GM21526 (cell line): ENCODE measurements around the gene SNAPC2.
"Not testable (repeated sequence)": the region's sequence is repeated elsewhere in the genome, so short reads cannot be mapped to it uniquely, and the experiment has no call there.

Experiments
- ATAC-seq: cut with Tn5 transposase; IDR thresholded peaks from one replicate; pipeline ENCODE4 v1.9.1; 2021; ENCODE audit warnings: moderate library complexity; ENCODE audit not compliant: unreplicated experiment, low FRiP score

Gene SNAPC2

DNA sequence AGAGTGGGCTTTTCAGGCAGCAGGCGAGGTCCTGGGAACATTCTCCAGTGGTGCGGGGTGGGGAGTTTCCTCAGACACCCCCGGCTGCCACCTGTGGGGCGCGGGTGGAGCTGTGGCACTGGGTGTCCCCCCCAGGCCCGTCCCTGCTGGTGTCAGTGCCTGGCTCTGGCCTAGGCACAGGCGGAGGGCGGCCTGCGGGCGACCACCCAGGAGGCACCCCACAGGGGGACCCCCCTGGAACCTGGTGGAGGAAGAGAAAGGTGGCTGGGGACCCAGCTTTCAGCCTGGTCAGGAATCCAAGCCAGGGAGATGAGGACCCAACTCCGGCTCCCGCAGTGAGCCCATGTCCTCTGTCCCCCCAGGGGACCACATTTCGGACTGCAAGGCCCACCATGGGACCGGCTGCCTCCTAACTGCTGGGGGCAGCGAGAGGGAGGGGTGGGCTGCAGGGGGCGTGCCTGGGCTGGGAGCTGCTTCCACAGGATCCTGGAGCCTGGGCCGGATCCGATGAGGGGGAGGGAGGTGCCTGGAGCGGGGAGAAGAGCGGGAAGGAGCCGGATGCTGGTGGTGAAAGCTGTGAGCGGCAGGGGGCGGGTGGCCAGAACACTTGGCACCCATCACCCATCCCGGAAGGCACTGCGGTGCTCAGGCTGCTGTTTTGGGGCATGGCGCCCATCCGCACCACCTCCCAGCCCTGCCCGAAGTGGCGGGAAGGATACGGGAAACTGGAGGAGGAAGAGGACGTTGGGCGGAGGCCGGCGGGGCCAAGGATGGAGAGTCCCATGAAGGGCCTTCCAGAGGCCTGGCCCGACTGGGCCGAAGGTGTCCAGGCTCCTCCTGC lies 11.3 kb downstream of the SNAPC2 start:
- ATAC-seq = no peak

DNA sequence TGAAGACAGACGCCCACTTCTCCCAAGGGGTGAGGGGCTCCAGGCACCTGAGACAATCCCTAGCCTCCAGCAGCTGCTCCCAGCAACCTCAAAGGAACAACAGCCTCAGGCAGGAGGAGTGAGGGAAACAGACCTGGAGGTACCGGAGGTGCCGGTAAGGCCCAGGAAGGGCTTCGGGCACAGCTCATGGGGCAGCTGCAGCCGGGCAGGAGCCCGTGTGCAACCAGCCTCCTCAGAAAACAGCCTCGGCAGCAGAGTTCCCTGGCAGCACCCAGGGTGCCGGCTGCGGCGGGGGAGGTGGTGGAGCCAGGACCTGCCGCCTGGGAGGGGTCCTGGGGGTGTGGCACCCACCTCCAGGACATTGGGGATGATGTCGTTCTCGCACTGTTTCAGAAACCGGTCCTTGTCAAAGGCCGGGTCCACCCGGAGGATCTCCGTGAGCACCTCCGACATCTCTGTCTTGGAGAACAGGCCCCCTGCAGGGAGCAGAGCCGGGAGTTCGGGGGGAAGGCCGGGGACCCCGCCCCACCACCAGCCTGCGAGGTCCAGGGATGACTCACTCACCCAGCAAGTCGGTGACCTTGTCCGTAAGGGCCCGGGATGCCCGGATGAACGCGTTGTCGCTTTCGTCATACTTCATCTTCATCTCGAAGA lies 12.3 kb downstream of the SNAPC2 start:
- ATAC-seq = no peak

DNA sequence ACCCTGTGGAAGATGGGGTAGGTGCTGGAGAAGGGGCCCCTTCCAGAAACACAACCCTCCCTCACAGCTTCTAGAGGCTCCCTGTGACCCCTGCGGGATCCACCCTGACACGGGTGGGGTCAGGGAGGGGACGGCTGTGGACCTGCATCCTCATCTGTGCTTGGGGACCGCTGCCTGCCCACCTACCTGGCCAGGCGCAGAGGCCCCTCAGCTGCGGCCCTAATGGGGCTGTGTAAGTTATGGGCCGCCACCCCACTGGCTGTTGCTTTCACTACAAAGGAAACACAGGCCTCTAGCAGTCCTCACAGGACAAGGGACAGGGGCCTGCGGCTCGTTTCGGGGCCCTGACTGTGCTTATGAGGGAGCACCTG lies 12.8 kb downstream of the SNAPC2 start:
- ATAC-seq = no peak

DNA sequence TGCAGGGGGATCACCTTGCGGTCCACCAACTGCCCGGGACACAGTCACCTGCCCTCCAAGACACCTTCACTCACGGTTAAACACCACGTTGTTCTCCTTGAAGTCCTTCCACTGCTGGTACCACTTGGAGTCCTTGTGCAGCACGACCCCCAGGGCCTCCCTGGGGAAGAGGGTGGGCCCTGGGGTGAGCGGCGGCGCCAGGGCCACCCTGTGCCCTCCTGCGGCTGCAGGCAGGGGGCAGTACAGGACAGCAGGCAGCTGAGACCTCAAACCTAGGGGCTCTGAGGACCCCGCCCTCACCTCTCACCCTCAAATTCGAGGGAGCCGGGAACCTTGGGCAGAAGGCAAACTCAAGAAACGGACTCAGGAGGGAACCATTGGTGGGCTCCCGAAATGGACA lies 13.3 kb downstream of the SNAPC2 start:
- no peak for ATAC-seq

DNA sequence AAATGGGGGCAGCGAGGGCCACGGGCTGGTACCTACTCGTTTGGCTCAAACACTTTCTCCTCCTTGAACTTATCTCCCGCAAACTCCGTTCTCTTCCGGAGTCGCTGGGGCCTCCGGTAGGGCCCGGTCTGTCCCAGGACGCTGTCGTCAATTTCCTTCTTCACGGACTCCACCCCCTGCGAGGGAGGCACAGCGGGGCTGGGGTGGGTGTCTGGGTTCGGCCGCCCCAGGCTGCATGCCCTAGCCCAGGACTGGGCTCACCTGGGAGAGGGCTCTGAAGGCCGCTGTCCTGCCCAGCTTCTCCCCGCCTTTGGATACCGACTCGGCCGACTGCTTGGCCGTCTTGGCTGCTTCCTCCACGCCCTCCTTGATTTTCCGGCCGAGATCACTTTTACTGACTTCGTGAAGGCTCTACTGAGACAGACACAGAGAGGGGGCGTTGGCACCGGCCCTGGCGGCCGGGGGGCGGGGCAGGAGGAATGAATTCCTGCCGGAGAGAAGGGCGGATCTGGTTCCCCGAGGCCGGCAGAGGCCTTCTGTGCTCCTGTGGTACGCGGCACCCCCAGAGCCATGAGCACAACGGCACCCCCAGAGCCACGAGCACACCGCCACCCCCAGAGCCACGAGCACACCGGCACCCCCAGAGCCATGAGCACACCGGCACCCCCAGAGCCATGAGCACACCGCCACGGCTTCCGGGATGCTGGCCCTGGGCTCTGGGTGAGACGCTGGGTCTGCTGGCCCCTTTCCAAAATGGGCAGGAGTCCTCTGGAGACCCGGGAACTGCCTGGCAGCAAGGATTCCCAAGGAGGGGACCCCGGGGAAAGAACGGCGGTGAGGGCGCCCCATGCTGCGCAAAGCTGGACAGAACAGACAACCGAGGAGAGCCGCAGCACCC lies 13.9 kb downstream of the SNAPC2 start:
- ATAC-seq = no peak

DNA sequence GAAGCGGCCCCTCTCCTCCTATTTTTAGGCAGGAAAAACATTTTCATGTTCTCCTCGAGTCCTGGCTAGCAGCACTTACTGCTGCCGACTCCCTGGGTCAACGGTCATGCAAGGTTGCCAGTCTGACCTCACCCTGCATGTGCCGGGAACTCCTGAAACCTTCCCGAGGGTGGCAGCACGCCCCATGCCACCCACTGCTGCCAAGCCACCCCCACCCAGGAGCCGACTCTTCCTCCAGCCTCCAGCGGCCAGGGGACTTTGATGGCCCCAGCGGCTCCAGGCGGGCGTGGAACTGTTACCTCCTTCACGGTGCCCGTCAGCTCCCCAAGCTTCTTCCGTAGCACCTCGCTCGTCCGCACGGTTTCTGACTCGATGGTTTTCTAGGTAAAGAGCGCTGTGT lies 14.6 kb downstream of the SNAPC2 start:
- no peak for ATAC-seq

DNA sequence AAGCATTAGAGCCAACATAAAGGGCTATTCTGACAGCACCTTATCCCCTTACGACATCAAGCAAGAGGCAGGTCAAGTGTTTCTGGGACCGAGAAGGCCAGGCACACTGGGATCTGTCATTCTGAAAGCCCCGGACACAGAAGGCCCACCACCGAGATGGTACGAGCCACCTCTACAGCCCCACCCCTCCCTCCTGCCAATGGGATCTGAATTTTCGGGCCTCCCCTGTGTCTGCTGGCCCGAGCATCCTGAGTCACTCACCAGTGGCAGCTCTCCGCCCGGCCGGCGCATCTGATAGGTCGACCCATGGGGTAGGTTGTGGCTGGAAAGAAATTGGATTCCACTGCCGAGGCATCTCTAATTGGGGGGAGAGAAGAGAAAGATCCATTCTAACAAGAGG lies 20.7 kb downstream of the SNAPC2 start:
- ATAC-seq = no peak

DNA sequence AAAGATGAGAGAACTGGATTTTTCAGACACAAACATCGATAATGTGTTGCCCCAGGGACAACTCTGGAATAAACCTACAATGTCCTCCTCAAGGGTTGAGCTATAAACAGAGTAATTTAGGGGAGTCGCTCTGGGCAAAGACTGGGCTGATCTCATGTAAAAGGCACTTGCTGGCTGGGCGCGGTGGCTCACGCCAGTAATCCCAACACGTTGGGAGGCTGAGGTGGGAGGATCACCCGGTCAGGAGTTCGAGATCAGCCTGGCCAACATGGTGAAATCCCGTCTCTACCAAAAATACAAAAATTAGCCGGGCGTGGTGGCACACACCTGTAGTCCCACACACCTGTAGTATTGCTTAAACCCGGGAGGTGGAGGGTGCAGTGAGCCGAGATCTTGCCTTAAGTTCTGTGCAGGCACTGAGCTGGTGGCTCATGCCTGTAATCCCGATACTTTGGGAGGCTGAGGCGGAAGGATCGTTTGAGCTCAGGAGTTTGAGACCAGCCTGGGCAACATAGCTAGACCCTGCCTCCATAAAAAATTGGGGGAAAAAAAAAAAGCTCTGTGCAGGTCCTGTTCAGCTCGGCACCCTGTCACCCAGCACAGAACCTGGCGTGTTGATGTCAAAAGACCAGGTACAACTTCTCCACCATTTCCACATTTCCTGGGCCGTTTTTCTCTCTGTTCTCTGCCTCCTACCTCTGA lies 21.9 kb downstream of the SNAPC2 start:
- no peak for ATAC-seq

DNA sequence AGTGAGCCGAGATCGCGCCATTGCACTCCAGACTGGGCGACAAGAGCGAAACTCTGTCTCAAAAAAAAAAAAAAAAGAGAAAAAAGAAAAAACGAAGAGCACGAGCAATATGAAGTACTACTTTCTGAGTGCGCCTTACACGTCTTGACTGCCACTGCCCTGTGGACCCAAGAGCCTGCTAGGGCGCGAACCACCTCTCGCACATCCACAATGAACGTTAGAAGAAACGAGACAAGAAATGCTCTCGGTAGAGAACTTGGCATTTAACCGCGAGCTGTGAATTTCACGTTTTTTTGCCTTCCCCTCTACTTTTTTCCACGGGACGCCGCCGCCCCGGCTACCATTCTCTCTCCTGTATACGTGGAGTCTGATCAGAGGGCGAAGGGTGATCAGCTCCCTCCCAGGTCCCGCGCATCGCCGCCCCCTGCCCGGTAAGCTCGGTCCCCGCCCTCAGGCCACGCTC lies 22.9 kb downstream of the SNAPC2 start:
- no peak for ATAC-seq

DNA sequence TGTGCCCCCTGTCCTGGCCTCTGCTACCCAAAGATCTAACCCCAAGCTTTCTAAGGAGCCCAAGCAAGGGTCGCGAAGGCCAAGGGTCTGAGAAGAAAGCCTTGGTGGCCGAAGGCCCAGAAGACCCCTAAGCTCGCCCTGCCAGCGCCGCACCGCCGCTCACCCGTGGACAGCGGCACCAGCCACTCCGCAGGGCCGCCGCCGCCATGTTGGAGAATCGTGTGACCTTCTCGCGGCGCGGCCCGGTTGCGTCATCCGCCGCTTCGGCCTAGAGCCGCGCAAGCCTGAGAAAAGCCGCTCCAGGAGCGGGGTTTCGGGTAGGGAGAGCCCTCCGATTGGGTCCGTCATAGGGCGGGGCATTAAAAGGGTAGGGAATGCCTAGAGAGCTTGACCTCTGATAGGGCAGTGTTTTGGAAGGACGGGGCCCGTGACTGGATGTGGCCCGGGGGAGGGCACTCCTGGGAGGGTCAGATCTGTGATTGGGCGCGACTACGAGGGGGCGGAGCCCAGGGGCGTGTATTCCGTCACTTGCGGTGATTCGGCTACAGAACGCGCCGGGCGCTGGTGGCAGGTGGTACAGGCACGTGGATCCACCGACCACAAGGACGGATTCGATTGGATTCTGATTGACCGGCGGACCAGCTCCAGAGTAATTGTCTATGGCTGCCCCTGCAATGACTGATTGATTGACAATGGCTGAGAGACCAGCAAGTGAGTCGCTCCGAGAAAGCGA lies 23.5 kb downstream of the SNAPC2 start, which contains the start of gene TIMM44:
TIMM44 (minus strand) TSS at position 223 of the 733 bp plus-strand sequence; CDS start at position 208, 15 bp downstream.
- peak; percentile 83 for ATAC-seq

DNA sequence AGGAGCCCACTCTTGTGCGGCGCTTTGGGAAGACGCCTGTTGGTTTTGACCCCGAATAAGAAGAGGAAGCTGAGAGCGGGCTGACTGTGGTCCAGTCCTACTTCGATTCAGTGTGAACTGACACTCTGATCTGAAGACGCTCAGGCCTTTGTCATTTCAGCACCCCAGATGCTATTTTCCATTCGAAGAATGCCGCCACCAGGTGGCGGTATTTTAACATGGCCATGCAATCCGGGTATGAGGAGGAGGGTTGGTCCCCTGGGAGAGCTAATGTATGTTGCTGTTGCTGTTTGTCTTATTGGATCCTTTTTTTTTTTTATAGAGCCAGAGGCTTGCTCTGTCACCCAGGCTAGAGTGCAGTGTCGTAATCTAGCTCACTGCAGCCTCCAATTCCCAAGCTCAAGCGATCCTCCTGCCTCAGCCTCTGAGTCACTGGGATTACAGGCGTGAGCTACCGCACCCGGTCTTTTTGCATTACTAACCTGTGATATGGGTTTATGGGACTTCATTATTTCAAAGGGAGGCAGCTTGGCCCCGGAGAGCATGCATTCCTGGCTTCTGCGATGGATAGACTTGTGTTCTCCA lies 24.1 kb downstream of the SNAPC2 start:
- peak; percentile 27 for ATAC-seq

DNA sequence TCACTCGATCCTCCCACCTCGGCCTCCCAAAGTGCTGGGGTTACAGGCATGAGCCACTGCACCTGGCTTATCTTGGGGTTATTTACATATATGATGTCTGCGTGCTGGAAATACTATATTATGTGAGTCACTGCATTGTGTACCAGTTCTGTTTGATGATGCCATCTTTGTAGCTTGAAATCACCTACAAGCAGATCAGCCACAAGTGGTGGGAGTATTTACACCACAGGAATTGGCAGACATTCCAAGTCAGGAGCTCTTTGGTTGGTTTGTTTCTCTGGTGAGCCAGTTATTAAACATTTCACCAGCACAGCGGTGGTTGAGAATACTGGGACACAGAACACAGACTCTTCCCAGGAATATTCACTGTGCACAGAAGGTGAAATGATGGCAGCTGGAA lies 27.8 kb downstream of the SNAPC2 start:
- no peak for ATAC-seq

DNA sequence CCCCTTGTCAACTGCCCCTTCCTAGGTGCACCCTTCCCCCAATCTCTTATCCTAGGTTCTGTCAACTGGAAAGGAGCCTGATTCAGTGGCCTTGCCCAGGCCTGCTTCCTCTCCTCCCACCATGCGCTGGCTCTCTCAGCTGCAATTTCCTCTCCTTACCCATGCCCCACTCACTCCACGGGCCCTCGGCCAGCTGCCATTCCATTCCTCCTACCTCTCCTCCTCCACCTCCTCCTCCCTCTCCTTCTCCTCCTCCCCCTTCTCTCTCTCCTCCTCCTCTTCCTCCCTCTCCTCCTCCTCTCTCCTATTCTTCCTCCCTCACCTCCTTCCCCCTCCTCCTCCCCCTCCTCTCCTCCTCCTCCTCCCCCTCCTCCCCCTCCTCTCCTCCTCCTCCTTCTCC lies 32.9 kb downstream of the SNAPC2 start:
- ATAC-seq = no peak

DNA sequence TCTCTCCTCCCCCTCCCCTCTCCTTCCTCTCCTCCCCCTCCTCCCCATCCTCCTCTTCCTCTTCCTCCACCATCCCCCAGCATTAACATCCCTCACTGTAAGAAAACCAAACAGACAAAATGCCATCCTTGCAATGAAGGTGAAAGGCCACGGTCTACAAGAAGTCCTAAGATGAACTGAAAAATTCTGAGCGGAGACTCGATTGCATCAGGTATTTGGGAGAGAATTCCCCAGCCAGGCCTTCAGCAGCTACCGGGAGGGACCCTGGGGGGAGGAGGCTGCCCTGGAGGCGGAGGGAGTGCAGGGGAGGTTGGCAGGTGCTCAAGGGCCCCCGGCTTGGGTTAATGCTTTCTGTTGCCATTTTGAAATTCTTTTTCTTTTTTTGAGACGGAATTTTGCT lies 33.4 kb downstream of the SNAPC2 start:
- no peak for ATAC-seq

DNA sequence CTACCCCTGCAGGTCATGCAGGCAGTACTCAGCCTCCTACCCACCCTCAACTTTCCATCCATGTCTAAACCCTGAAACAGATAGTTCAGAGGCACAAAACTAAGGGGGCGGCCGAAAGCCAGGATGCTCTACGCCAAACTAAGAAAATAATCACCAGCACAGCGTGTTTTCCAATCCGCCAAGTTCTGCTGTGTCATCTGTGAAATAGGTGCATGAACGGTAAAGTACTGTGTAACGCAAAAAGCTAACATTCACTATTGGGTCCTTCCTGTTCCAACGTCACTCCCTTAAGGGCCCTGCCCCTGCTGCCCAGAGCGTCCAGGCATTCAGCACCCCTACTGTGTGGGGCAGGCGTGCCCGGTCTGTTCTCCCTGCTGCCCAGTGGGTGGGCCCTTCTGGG lies 35.6 kb downstream of the SNAPC2 start:
- ATAC-seq = no peak

DNA sequence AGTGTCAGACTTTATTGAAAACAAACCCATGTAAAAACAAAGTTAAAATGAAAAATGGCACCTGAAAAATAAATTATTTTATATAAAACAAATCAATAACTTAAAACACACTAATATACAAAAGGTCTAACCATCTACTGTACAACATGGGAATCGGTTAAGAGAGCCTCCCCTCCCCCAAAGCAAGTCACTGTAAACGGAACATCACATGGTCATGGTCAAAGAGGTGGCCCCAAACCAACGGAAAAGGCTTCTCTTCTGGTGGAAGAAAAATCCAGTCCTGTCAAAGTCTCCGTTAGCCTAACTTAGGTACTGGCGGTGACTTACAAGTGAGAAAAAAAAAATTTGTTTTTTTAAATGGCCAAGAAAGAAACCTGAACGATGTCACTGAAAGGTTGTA lies 39.1 kb downstream of the SNAPC2 start:
- no peak for ATAC-seq

DNA sequence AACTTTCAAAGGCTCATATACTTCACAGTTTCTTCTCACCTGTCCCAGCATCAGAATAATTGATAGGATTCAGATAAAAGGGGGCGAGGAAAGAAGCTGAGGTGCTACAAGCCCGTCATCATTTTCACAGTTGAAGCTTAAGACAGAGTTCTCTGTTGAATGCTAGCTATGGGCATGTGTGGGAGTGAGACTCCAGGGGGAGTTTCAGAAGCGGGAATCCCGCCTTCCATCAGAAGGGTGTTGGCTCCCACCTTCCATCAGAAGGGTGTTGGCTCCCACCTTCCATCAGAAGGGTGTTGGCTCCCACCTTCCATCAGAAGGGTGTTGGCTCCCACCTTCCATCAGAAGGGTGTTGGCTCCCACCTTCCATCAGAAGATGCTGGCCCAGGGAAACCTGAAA lies 40.9 kb downstream of the SNAPC2 start:
- ATAC-seq = not testable (repeated sequence)

DNA sequence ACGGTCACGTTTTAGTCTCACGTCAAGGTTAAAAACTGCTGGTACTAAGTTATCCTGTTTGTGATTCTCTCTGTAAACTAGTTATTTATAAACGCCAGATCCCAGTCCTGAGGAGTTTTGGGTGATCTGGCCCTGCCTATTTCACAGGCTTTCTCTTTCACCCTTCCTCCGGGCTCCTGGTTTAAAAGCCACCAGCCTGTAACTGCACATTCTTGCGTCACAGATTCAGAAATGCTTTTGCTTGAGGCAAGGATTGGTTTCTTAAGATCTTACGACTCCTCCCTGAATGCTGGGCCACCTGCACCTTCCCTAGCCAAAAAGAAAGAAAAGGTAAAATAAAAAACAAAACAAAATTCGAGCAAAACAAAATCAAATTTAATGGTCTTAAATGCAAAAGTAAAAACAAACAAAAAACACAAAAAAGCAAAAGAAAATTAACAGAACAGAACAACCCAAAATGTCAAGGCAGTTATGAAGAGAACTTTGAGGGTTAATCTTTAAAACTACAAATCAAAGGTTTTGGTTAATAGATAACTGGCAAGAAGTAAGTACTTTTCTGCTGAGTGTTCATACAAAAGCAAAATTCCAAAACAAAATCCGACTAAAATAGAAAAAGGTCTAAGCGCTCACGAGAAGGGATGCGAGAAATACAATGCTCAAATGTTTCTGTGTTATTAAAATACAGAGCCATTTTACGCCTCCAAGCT lies 41.9 kb downstream of the SNAPC2 start:
- no peak for ATAC-seq
